Mesenteric fat pad (tissue), 1 donor: ENCODE results near the gene IL12RB2. TPM values are rescaled to one million over a fixed set of nuclear protein-coding genes. Genes with fewer than 3 reads are reported as not detected.

Experiments
- DNase-seq: peaks from one replicate; pipeline ENCODE4 v3.0.0-alpha.2; 2020; ENCODE audit warnings: low spot score
- long read RNA-seq: library from polyadenylated mRNA; unstranded; transcript quantifications from one replicate; pipeline ENCODE4 v2.0.0, GENCODE V29; 2020
- total RNA-seq: library from RNA; stranded (reverse); fragmentation: NEBNext Ultra II Directional; extraction: Animal tissue kit (Norgen Biotek cat#: 25700); gene quantifications from one replicate; pipeline ENCODE4 v1.2.1, GENCODE V29; 2021
- donor health status: DM: yes; HTN: yes; CAD: no.

The IL12RB2 gene, protein sequence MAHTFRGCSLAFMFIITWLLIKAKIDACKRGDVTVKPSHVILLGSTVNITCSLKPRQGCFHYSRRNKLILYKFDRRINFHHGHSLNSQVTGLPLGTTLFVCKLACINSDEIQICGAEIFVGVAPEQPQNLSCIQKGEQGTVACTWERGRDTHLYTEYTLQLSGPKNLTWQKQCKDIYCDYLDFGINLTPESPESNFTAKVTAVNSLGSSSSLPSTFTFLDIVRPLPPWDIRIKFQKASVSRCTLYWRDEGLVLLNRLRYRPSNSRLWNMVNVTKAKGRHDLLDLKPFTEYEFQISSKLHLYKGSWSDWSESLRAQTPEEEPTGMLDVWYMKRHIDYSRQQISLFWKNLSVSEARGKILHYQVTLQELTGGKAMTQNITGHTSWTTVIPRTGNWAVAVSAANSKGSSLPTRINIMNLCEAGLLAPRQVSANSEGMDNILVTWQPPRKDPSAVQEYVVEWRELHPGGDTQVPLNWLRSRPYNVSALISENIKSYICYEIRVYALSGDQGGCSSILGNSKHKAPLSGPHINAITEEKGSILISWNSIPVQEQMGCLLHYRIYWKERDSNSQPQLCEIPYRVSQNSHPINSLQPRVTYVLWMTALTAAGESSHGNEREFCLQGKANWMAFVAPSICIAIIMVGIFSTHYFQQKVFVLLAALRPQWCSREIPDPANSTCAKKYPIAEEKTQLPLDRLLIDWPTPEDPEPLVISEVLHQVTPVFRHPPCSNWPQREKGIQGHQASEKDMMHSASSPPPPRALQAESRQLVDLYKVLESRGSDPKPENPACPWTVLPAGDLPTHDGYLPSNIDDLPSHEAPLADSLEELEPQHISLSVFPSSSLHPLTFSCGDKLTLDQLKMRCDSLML
- total RNA-seq: 3.4 TPM
- long read RNA-seq, partial matches to known transcripts: 1 of 9 reads
- long read RNA-seq, other reads (novel, unspliced or antisense): 7 of 9 reads

- DNase-seq: no peak
These were observed at the start of gene IL12RB2 for GRCh38 chr1:67307251-67308060. Gene IL12RB2 (plus strand): TSS chr1:67307873. CDS start chr1:67320369, 12,496 bp downstream.

DNA sequence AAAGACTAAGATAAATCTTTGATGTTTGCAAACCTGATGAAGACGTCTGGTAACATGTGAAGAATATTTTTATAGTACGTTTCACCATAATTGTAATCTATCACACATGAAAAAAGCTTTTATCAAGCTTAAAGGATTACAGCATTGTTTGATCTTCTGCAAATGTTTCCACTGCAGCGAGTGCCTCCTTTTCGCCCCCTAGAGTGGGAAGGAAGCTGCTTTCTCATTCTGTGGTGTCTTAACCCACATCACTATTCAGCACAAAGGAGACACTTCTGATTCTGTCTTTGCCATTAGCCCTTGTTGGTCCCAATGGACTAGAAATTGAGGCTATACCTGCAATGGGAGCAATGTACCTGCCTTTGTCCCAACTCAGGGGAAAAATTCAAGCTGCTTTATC lies 46.0 kb upstream of the IL12RB2 start:
- DNase-seq: no peak

GRCh38 chr1:67262735-67263134 lies 44.9 kb upstream of the IL12RB2 start:
- no peak for DNase-seq

- no peak for DNase-seq
These were observed 43.5 kb upstream of the IL12RB2 start for GRCh38 chr1:67264152-67264551.

GRCh38 chr1:67264899-67265298 lies 42.8 kb upstream of the IL12RB2 start:
- no peak for DNase-seq

- no peak for DNase-seq
These were observed 38.6 kb upstream of the IL12RB2 start for GRCh38 chr1:67269061-67269460.

DNA sequence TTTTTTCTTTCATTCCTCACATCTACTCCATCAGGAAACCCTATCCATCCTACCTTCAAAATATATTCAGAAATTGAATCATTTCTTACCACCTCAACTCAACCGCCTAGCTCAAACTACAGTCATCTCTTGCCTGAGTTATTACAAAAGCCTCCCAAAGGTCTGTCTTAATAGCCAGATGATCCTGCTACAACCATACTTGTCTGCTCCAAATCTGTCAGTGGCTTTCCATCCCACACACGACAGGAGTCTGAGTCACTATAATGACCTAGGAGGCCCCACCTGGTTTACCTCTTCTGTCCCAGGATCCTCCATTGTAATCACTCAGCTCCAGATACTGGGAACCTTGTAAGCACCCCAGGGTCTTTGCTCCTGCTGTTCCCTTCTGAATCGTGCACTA lies 37.1 kb upstream of the IL12RB2 start:
- no peak for DNase-seq

GRCh38 chr1:67273591-67273990 lies 34.1 kb upstream of the IL12RB2 start:
- no peak for DNase-seq

DNA sequence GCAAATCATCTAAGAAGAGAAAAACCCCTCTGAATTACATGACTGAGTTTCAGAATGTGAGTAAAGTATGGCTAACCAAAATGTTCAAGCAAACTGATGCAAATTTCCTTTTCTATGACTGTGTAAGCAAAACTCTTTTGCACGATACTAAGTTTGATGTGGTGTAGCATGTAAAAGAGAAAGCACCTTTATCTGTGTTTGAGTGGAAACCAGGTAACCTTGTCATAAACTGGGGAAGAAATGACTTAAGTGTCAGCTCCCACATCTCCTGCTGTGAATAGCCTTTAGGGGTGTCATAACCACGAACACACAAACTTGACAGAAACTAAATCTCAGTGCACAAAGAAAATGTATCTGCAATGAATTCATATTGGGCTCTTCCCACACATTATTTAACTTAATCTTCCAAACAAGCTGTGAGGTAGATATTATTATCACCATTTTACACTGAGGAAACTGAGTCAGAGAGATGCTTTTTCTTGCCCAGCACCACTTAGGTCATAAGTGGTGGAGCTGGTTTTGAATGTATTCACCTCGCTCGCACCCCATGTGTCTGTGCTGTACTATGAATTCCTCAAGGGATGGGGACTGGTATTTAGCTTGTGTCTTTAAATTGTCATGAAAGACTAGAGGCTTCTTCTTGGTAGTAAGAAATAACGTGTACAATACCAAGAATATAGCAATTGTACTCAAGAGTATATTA lies 32.9 kb upstream of the IL12RB2 start:
- no peak for DNase-seq

DNA sequence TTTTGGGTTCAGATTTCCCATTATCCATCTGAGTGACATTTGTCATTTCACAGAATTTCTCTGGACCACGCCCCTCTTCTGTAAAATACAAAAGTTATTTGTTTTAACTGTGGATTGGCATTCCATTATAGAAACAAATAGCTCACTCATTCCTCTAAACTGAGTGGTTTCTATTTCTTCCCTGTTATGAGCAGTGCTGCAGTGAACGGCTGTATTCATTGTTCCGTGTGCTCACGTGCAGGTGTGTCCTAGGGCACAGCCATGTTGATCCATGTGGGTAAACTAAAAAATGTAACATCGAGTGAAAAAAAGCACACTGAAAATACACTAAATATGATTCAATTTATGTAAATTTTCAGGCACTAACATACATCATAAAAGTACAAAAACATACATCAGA lies 27.0 kb upstream of the IL12RB2 start:
- no peak for DNase-seq

DNA sequence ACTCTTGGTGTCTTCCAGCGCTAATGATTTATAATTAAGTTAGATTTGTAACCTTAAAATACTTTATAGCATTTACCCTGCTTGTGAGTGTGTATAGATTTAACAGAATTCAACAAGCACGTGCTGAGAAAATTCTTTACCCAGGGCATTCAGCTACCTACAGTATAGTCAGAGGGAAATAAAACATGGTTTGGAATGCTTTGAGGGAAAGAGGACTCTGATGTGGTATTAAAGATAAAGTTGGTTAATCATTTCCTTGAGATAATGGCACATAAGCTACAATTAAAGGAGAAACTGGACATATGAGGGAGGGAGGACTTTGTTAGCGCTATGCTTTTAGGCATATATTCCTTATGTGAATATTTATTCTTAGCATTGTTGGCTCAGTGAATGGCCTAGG lies 26.4 kb upstream of the IL12RB2 start:
- DNase-seq: no peak

- DNase-seq: no peak
These were observed 21.7 kb upstream of the IL12RB2 start for GRCh38 chr1:67285780-67286488.

DNA sequence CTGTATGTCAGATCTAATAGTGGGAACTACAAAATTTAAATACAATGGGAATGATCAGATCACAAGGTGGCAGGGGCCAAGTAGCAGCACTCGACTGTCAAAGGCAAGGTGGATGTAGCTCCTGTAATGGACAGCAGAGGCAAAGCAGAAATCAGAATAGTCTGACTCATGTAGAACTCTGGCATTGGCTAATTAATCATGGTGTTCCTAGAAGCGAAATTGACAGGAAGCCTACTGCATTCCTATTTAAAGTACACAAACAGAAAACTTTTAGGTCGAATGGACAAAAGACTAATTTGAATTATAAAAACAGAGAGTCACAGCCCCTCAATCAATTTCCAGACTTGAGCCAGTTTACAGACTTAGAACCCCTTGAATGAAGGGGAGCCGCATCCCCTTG lies 17.4 kb upstream of the IL12RB2 start:
- no peak for DNase-seq

- DNase-seq: no peak
These were observed 12.6 kb upstream of the IL12RB2 start for GRCh38 chr1:67294836-67295617.

- DNase-seq: no peak
These were observed 8.9 kb upstream of the IL12RB2 start for GRCh38 chr1:67298762-67299161.

- DNase-seq: no peak
These were observed 8.4 kb upstream of the IL12RB2 start for GRCh38 chr1:67299296-67299695.

- DNase-seq: no peak
These were observed 7.1 kb upstream of the IL12RB2 start for GRCh38 chr1:67300561-67300960.

GRCh38 chr1:67304023-67304422 lies 3.6 kb upstream of the IL12RB2 start:
- DNase-seq: no peak

- DNase-seq: no peak
These were observed 1.1 kb upstream of the IL12RB2 start for GRCh38 chr1:67306547-67306946.
